PC-3 (cell line): Measurements from ENCODE around the gene TTC19. TPM values are rescaled to one million over a fixed set of nuclear protein-coding genes. Genes with fewer than 3 reads are reported as not detected.

Experiments
- ATAC-seq: fragments of 200-7000 bp; cut with Tn5 transposase; 2 replicates; pipeline ENCODE4 v1.9.1; 2020; ENCODE audit warnings: mild to moderate bottlenecking, moderate library complexity
- BruUV-seq: library from RNA; stranded (reverse); fragments of 400-500 nt; replicated peaks from 2 replicates; lab custom pipeline; 2021; lab: Mats Ljungman, UMichigan
- CTCF ChIA-PET: fragments of 300-600 bp; sonication (Branson Sonifier 250); formaldehyde crosslinking; loops from one replicate; lab custom pipeline; 2022; ENCODE audit warnings: antibody characterized with exemption; lab: Charles Lee
- POLR2A ChIA-PET: fragments of 300-600 bp; sonication (Branson Sonifier 250); formaldehyde crosslinking; loops from one replicate; lab custom pipeline; 2022; ENCODE audit warnings: antibody characterized with exemption; ENCODE audit not compliant: unreplicated experiment; lab: Charles Lee
- DNase-seq: peaks from one replicate; pipeline ENCODE4 v3.0.0-alpha.2; 2015
- H2AFZ ChIP-seq: fragments of 300-600 bp; sonication (generic); 2 replicates; pipeline ENCODE4 v1.6.0; 2016; ENCODE audit warnings: antibody characterized with exemption, low read length
- H3F3A ChIP-seq: fragments of 300-600 bp; sonication (generic); one replicate; pipeline ENCODE4 v1.6.0; 2017; ENCODE audit warnings: antibody characterized with exemption, low read length, control low read depth, mild to moderate bottlenecking; ENCODE audit not compliant: unreplicated experiment
- H3K27ac ChIP-seq: fragments of 300-600 bp; sonication (generic); 2 replicates; pipeline ENCODE4 v1.5.1; 2016; ENCODE audit warnings: mild to moderate bottlenecking, low read length
- H3K27me3 ChIP-seq: fragments of 300-600 bp; sonication (generic); 2 replicates; pipeline ENCODE4 v1.6.1; 2016; ENCODE audit warnings: low read length, mixed read lengths
- H3K36me3 ChIP-seq: fragments of 300-600 bp; sonication (generic); 2 replicates; pipeline ENCODE4 v1.6.1; 2016; ENCODE audit warnings: low read depth, mixed run types, low read length, mixed read lengths
- H3K4me1 ChIP-seq: fragments of 300-600 bp; sonication (generic); 2 replicates; pipeline ENCODE4 v1.5.1; 2016; ENCODE audit warnings: low read length; ENCODE audit not compliant: insufficient read depth
- H3K4me2 ChIP-seq: fragments of 300-600 bp; sonication (generic); 2 replicates; pipeline ENCODE4 v1.6.0; 2016; ENCODE audit warnings: low read length
- H3K4me3 ChIP-seq: fragments of 300-600 bp; sonication (generic); 2 replicates; pipeline ENCODE4 v1.5.1; 2016; ENCODE audit warnings: mild to moderate bottlenecking, low read length, mixed read lengths
- H3K79me2 ChIP-seq: fragments of 300-600 bp; sonication (generic); 2 replicates; pipeline ENCODE4 v1.6.1; 2017; ENCODE audit warnings: low read length, mixed read lengths
- H3K9ac ChIP-seq: fragments of 300-600 bp; sonication (generic); 2 replicates; pipeline ENCODE4 v1.6.0; 2016; ENCODE audit warnings: mild to moderate bottlenecking, low read length
- H3K9me2 ChIP-seq: fragments of 300-600 bp; sonication (generic); replicated peaks from 2 replicates; pipeline ENCODE4 v1.6.1; 2016; ENCODE audit warnings: mixed run types, low read length, mixed read lengths
- H3K9me3 ChIP-seq: fragments of 300-600 bp; sonication (generic); 2 replicates; pipeline ENCODE4 v1.6.1; 2016; ENCODE audit warnings: low read length, mixed read lengths
- H4K20me1 ChIP-seq: fragments of 300-600 bp; sonication (generic); 2 replicates; pipeline ENCODE4 v1.6.1; 2016; ENCODE audit warnings: low read length, mixed read lengths
- CTCF ChIP-seq: fragments of 300-600 bp; sonication (generic); conservative IDR thresholded peaks from 2 replicates; pipeline ENCODE4 v1.5.1; 2017; ENCODE audit warnings: antibody characterized with exemption, low read depth, mild to moderate bottlenecking, low read length
- EZH2 ChIP-seq: fragments of 300-600 bp; sonication (generic); IDR thresholded peaks from one replicate; pipeline ENCODE4 v1.6.1; 2017; ENCODE audit warnings: antibody characterized with exemption, mild to moderate bottlenecking, low read length; ENCODE audit not compliant: unreplicated experiment
- EZH2phosphoT487 ChIP-seq: fragments of 300-600 bp; sonication (generic); IDR thresholded peaks from 2 replicates; pipeline ENCODE4 v1.6.1; 2018; ENCODE audit warnings: mild to moderate bottlenecking, antibody characterized with exemption, low read length, borderline replicate concordance
- intact Hi-C: fragments of 100-400 bp; cut with micrococcal nuclease; formaldehyde crosslinking; loops from 2 replicates; pipeline ENCODE4 v1.9.0; 2023
- total RNA-seq: library from RNA; depleted of rRNA; stranded (reverse); fragments of >200 nt; gene quantifications from 2 replicates; pipeline ENCODE4 v1.2.3, GENCODE V29; 2014

Gene TTC19
- total RNA-seq, 1 experiment from 2014 or later = 187 TPM

GRCh38 chr17:16040710-16041251 is 41.2 kb downstream of the TTC19 start:
- H4K20me1 ChIP-seq = no peaks in the 10 kb centered on the region
- intact Hi-C loops = no loop called here
- no peaks in the 10 kb centered on the region for H3K9me2 ChIP-seq
- CTCF ChIA-PET = no interaction called here
- H3K9ac ChIP-seq = no peak overlapping the region
- no TSS peak for BruUV-seq
- no peak overlapping the region for H2AFZ ChIP-seq
- no peak overlapping the region for H3K27ac ChIP-seq
- DNase-seq = peak; percentile 38
- no peaks in the 10 kb centered on the region for H3K4me1 ChIP-seq
- no peaks in the 10 kb centered on the region for H3K79me2 ChIP-seq
- no peak overlapping the region for H3K4me2 ChIP-seq
- no peaks in the 10 kb centered on the region for H3F3A ChIP-seq
- no peaks in the 10 kb centered on the region for H3K27me3 ChIP-seq
- no peaks in the 10 kb centered on the region for H3K9me3 ChIP-seq
- peaks cover 50% of the 10 kb centered on the region for H3K36me3 ChIP-seq
- TF ChIP-seq EZH2 (no peak), EZH2phosphoT487 (no peak), CTCF (no peak)
- no peak overlapping the region for H3K4me3 ChIP-seq
- POLR2A ChIA-PET = no interaction called here
- no peak for ATAC-seq

- ChIA-PET CTCF (interaction anchor here (0.5 to 0.6 kb wide), 2 partner anchors 35 to 312 kb away, joined by 9 to 14 read pairs; no protein-coding TSS in a partner anchor), POLR2A (no interaction called here)
- no peaks in the 10 kb centered on the region for H3K27me3 ChIP-seq
- H3K9me3 ChIP-seq = no peaks in the 10 kb centered on the region
- intact Hi-C loops = no loop called here
- H3K36me3 ChIP-seq = peaks cover 43% of the 10 kb centered on the region
- no peaks in the 10 kb centered on the region for H3K4me1 ChIP-seq
- BruUV-seq = no TSS peak
- no peaks in the 10 kb centered on the region for H3F3A ChIP-seq
- no peak for DNase-seq
- no peak overlapping the region for H3K4me2 ChIP-seq
- H2AFZ ChIP-seq = no peak overlapping the region
- TF ChIP-seq CTCF = no peak
- no peak for TF ChIP-seq EZH2
- TF ChIP-seq EZH2phosphoT487 = no peak
- H3K9me2 ChIP-seq = no peaks in the 10 kb centered on the region
- H3K79me2 ChIP-seq = no peaks in the 10 kb centered on the region
- no peak for ATAC-seq
- no peak overlapping the region for H3K9ac ChIP-seq
- H3K4me3 ChIP-seq = no peak overlapping the region
- no peak overlapping the region for H3K27ac ChIP-seq
- H4K20me1 ChIP-seq = no peaks in the 10 kb centered on the region
These were observed 44.9 kb downstream of the TTC19 start for GRCh38 chr17:16044487-16044886.

GRCh38 chr17:16046966-16047365 is 47.3 kb downstream of the TTC19 start:
- H3K9ac ChIP-seq = no peak overlapping the region
- intact Hi-C loops = no loop called here
- no peaks in the 10 kb centered on the region for H4K20me1 ChIP-seq
- ChIA-PET POLR2A (no interaction called here), CTCF (no interaction called here)
- no peak for TF ChIP-seq EZH2
- no peak for TF ChIP-seq CTCF
- TF ChIP-seq EZH2phosphoT487 = no peak
- ATAC-seq (no peak), DNase-seq (no peak)
- no peak overlapping the region for H2AFZ ChIP-seq
- no TSS peak for BruUV-seq
- H3F3A ChIP-seq = no peaks in the 10 kb centered on the region
- no peaks in the 10 kb centered on the region for H3K79me2 ChIP-seq
- H3K9me2 ChIP-seq = no peaks in the 10 kb centered on the region
- no peaks in the 10 kb centered on the region for H3K9me3 ChIP-seq
- H3K4me2 ChIP-seq = no peak overlapping the region
- H3K36me3 ChIP-seq = peaks cover 42% of the 10 kb centered on the region
- no peaks in the 10 kb centered on the region for H3K4me1 ChIP-seq
- H3K27ac ChIP-seq = no peak overlapping the region
- no peak overlapping the region for H3K4me3 ChIP-seq
- H3K27me3 ChIP-seq = no peaks in the 10 kb centered on the region
